Measurements from ENCODE around the gene MAP3K20. TPM values are rescaled to one million over a fixed set of nuclear protein-coding genes. Genes with fewer than 3 reads are reported as not detected.

The MAP3K20 gene
- total and polyA plus RNA-seq, 2 donors (not counting 3 experiments of a cell fraction or from before 2014, with no cell fraction given), result 7.8 to 31.5 TPM

- CTCF ChIA-PET, result interaction anchor here (0.6 to 1.3 kb wide), 3 partner anchors 10 to 167 kb away, joined by 3 to 4 read pairs (median 3); no protein-coding TSS in a partner anchor
- TF ChIP-seq FOS (IDR thresholded peaks at IDR 0.05; ENCODE audit: borderline replicate concordance, insufficient read depth, low read length), result no peak
- TF ChIP-seq, protein P1, sequence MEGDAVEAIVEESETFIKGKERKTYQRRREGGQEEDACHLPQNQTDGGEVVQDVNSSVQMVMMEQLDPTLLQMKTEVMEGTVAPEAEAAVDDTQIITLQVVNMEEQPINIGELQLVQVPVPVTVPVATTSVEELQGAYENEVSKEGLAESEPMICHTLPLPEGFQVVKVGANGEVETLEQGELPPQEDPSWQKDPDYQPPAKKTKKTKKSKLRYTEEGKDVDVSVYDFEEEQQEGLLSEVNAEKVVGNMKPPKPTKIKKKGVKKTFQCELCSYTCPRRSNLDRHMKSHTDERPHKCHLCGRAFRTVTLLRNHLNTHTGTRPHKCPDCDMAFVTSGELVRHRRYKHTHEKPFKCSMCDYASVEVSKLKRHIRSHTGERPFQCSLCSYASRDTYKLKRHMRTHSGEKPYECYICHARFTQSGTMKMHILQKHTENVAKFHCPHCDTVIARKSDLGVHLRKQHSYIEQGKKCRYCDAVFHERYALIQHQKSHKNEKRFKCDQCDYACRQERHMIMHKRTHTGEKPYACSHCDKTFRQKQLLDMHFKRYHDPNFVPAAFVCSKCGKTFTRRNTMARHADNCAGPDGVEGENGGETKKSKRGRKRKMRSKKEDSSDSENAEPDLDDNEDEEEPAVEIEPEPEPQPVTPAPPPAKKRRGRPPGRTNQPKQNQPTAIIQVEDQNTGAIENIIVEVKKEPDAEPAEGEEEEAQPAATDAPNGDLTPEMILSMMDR (IDR thresholded peaks at IDR 0.05; ENCODE audit: extremely low read depth in 1 of 2, insufficient read depth in 1 of 2, low read depth in 1 of 2, low read length in 2 of 2), result no peak
- Histone ChIP-seq H3K9me3 (replicated peaks; ENCODE audit: control insufficient read depth, insufficient read depth, low read length) (no peaks in the 10 kb centered on the region), H3K9ac (replicated peaks; ENCODE audit: extremely low read depth, insufficient read depth, low read length) (no peak overlapping the region), H2AFZ (ENCODE audit: low read depth, low read length) (no peak overlapping the region), H4K20me1 (replicated peaks; ENCODE audit: control insufficient read depth, extremely low read depth, insufficient read depth, low read length) (no peaks in the 10 kb centered on the region), H3K27me3 (ENCODE audit: control insufficient read depth in 2 of 2, insufficient read depth in 2 of 2, low read length in 2 of 2) (peaks cover 0 to 2% of the 10 kb centered on the region in 2 experiments), H3K9me1 (replicated peaks; ENCODE audit: control insufficient read depth, extremely low read depth, insufficient read depth, low read length) (no peaks in the 10 kb centered on the region), H3K27ac (ENCODE audit: insufficient read depth, low read depth, low read length) (no peak overlapping the region), H3K4me2 (ENCODE audit: insufficient read depth, low read length) (no peak overlapping the region), H3K4me3 (replicated peaks in 1 of 3; ENCODE audit: insufficient read depth in 1 of 3, low read depth in 1 of 3, low read length in 3 of 3) (no peak overlapping the region), H3K4me1 (ENCODE audit: control insufficient read depth, extremely low read depth, insufficient read depth, low read length) (no peaks in the 10 kb centered on the region), H3K36me3 (ENCODE audit: control insufficient read depth in 2 of 2, extremely low read depth in 1 of 2, insufficient read depth in 2 of 2, low read length in 2 of 2) (no peaks in the 10 kb centered on the region), H3K79me2 (ENCODE audit: control insufficient read depth, insufficient read depth, low read length) (no peaks in the 10 kb centered on the region)
- FAIRE-seq, result no peak
- DNase-seq (ENCODE audit: low read depth, low spot score), result no peak
- no TSS peak for BruUV-seq (replicated peaks)
- POLR2A ChIA-PET, result no interaction called here
- dilution Hi-C loops (cut with MboI; ENCODE audit: extremely low pct_ligation_motif_present, low sequenced_read_pairs) (no loop called here), intact Hi-C loops (cut with micrococcal nuclease) (no loop called here)
Observed at GRCh38 chr2:173059292-173059691, 16.4 kb upstream of the MAP3K20 start.

DNA sequence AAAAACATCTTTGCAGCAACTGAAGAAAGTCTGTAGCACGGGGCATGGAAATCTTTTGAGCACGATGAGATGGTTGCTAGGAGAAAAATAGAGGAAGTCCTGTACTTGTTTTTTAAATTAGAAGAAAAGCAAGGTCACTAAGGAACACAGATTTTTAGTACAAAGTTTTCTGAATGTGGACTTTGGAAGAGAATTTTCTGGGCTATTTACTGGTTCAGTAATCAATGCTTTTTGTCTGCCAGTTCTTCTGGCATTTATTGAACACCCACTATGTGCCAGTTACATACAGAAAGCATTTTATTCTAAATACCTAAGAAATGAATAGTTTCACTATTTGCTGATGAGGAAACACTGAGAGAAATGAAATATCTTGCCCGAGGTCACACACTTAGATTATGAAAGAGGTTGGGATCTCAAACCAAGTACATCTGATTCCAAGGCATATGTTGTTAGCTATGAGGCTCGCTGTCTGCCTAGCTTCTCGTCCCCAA, 15.6 kb upstream of the MAP3K20 start:
- Histone ChIP-seq H3K4me1 (ENCODE audit: control insufficient read depth, extremely low read depth, insufficient read depth, low read length) (no peaks in the 10 kb centered on the region), H3K27ac (ENCODE audit: insufficient read depth, low read depth, low read length) (no peak overlapping the region), H3K9ac (replicated peaks; ENCODE audit: extremely low read depth, insufficient read depth, low read length) (no peak overlapping the region), H3K4me2 (ENCODE audit: insufficient read depth, low read length) (no peak overlapping the region), H3K4me3 (replicated peaks in 1 of 3; ENCODE audit: insufficient read depth in 1 of 3, low read depth in 1 of 3, low read length in 3 of 3) (no peak overlapping the region), H3K36me3 (ENCODE audit: control insufficient read depth in 2 of 2, extremely low read depth in 1 of 2, insufficient read depth in 2 of 2, low read length in 2 of 2) (no peaks in the 10 kb centered on the region), H3K27me3 (ENCODE audit: control insufficient read depth in 2 of 2, insufficient read depth in 2 of 2, low read length in 2 of 2) (peaks cover 0 to 2% of the 10 kb centered on the region in 2 experiments), H2AFZ (ENCODE audit: low read depth, low read length) (no peak overlapping the region), H4K20me1 (replicated peaks; ENCODE audit: control insufficient read depth, extremely low read depth, insufficient read depth, low read length) (no peaks in the 10 kb centered on the region), H3K79me2 (ENCODE audit: control insufficient read depth, insufficient read depth, low read length) (no peaks in the 10 kb centered on the region), H3K9me3 (replicated peaks; ENCODE audit: control insufficient read depth, insufficient read depth, low read length) (no peaks in the 10 kb centered on the region), H3K9me1 (replicated peaks; ENCODE audit: control insufficient read depth, extremely low read depth, insufficient read depth, low read length) (no peaks in the 10 kb centered on the region)
- POLR2A ChIA-PET, result no interaction called here
- intact Hi-C loops (cut with micrococcal nuclease), result no loop called here
- TF ChIP-seq FOS (IDR thresholded peaks at IDR 0.05; ENCODE audit: borderline replicate concordance, insufficient read depth, low read length) (no peak), POLR2AphosphoS5 (IDR thresholded peaks at IDR 0.05; ENCODE audit: insufficient read depth, low read depth, low read length) (no peak), JUN (IDR thresholded peaks at IDR 0.05; ENCODE audit: borderline replicate concordance, insufficient read depth, insufficient read length, low read depth) (no peak), MYC (IDR thresholded peaks at IDR 0.05; ENCODE audit: low read depth, low read length) (no peak), GATA2 (IDR thresholded peaks at IDR 0.05; ENCODE audit: insufficient read depth, insufficient read length, low read depth, low read length) (no peak), MAX (IDR thresholded peaks at IDR 0.05; ENCODE audit: insufficient read depth, insufficient read length) (no peak), EZH2 (IDR thresholded peaks at IDR 0.05; ENCODE audit: borderline replicate concordance, low read depth, low read length, severe bottlenecking) (no peak), POLR2A (IDR thresholded peaks at IDR 0.05; ENCODE audit: low read depth, low read length) (no peak)
- TF ChIP-seq, protein P1 (IDR thresholded peaks at IDR 0.05; ENCODE audit: extremely low read depth in 1 of 2, insufficient read depth in 1 of 2, low read depth in 1 of 2, low read length in 2 of 2), result no peak
- CTCF ChIA-PET, result interaction anchor here (1.3 kb wide), 1 partner anchor 129 kb away, joined by 3 read pairs; no protein-coding TSS in a partner anchor
- FAIRE-seq (no peak), DNase-seq (ENCODE audit: low read depth, low spot score) (peak; percentile 29)
- dilution Hi-C loops (cut with MboI; ENCODE audit: extremely low pct_ligation_motif_present, low sequenced_read_pairs), result no loop called here
- no TSS peak for BruUV-seq (replicated peaks)
